Measurements from ENCODE around the gene PPARA.

- TF ChIP-seq CTCF (IDR thresholded peaks at IDR 0.05) (no peak), GATA2 (CRISPR knock-in tag; IDR thresholded peaks at IDR 0.05) (no peak), RCOR1 (IDR thresholded peaks at IDR 0.05; ENCODE audit: low read length) (no peak), EZH2phosphoT487 (IDR thresholded peaks at IDR 0.05; ENCODE audit: borderline replicate concordance, low read depth) (no peak), MXI1 (IDR thresholded peaks at IDR 0.05; ENCODE audit: low read depth, low read length) (no peak), TAF1 (IDR thresholded peaks at IDR 0.05; ENCODE audit: borderline replicate concordance, low read depth, low read length) (no peak)
Observed at GRCh38 chr22:46119093-46119728, 31.1 kb upstream of the PPARA start.
